ENCODE measurements around the gene ADD1.
"Not testable (repeated sequence)": the region's sequence is repeated elsewhere in the genome, so short reads cannot be mapped to it uniquely, and the experiment has no call there.

The ADD1 gene

GRCh38 chr4:2939383-2940243 is 96.0 kb downstream of the ADD1 start:
- no peak for DNase-seq (ENCODE audit: low read depth, low spot score)
- H3K27ac ChIP-seq: peak overlapping the region; percentile 100

GRCh38 chr4:2940267-2941137 is 96.9 kb downstream of the ADD1 start:
- DNase-seq (ENCODE audit: low read depth, low spot score): no peak
- no peak overlapping the region for H3K27ac ChIP-seq

- H3K27ac ChIP-seq: no peak overlapping the region
- no peak for DNase-seq (ENCODE audit: low read depth, low spot score)
Observed at GRCh38 chr4:2941138-2942036, 97.7 kb downstream of the ADD1 start.

- H3K27ac ChIP-seq: peak overlapping the region; percentile 27
- DNase-seq (ENCODE audit: low read depth, low spot score): no peak
Observed at GRCh38 chr4:2942037-2942531, 98.4 kb downstream of the ADD1 start.

GRCh38 chr4:2942532-2943363 is 99.1 kb downstream of the ADD1 start:
- peak overlapping the region; percentile 27 for H3K27ac ChIP-seq
- no peak for DNase-seq (ENCODE audit: low read depth, low spot score)

DNA sequence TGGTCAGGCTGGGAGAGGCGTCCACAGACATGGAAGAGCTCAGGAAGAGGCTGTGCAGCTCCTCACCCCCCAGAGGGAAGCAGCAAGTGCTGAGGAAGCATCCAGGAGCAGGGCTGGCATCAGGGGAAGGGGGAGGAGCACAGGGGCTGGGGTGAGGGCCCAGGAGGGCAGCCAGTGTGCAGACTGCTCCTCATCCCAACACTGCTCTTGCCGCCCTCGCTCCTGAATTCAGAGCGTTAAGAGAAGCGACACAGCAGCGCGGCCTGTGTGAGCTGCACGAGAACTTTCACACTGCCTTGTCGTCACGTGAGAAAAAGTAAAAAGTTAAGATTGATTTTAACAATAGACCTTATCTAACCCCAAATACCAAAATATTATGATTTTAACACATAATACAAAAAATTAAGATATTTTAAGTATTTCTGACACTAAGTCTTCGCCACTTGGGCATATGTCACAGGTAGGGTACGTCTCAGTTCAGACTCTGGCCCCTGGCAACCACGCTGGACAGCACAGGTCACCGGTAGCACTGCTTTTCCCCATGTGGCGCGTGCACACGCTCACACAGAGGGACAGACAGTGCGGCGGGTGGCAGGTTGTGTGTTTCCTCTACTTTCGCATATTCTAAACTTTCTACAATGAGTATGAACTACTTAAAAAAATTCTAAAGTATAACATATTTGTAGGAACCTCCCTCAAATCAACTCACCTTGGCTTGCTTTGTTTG is 99.9 kb downstream of the ADD1 start:
- DNase-seq (ENCODE audit: low read depth, low spot score): no peak
- peak overlapping the region; percentile 27 for H3K27ac ChIP-seq

DNA sequence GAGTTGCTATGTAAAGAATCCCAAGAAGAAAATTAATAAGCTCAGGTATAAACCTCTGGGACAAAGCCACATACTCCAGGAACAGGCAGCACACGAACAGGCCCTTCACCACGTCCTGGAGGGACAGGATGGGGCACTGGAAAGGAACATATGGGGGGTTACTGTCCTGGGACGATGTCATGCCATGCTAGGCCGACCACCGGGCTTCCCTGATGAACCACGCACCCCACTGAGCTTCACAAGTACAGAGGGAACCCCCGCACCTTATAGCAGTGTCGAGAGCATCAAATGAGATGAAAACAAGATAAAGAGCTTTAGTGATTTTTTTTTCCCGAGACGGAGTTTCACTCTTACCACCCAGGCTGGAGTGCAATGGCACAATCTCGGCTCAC is 100.4 kb downstream of the ADD1 start:
- no peak overlapping the region for H3K27ac ChIP-seq
- DNase-seq (ENCODE audit: low read depth, low spot score): no peak

DNA sequence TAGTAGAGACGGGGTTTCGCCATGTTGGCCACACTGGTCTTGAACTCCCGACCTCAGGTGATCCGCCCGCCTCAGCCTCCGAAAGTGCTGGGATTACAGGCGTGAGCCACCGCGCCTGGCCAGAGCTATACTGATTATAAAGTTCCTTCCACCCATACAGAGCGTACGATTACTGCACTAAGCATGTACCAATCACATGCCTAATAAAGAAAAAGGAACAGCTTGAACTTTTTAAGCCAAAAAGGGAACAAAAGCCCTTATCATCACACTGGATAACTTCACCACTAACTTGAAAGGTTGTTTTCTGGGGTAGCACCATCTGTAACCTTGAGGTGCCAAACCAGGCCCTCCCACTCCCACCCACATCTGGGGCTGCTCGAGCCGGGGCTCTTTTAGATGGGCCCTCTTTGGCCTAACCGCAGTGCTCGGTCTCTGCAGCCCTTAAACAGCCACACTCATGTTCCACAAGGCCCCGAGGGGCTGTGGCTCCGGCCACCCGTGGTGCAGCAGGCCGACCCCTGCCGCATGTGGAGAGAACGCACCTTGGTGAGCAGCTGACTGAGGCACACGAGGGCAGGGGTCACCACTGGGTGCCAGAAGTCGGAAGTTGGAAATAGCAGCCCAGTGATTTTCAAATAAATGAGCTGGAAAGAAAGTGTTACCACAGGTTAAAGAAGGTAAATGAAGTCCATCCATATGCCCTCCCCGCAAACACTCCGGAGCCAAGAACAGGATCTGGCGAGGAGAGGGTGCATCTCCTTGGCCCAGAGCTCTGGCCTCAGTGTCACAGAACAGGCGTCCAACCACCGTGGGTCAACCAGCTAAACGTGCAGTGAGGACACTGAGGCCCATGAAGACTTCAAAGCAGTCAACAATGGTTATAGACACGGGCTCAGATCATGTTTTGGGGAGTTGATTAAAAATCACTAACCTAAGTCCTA is 101.2 kb downstream of the ADD1 start:
- no peak overlapping the region for H3K27ac ChIP-seq
- DNase-seq (ENCODE audit: low read depth, low spot score): no peak

- DNase-seq (ENCODE audit: low read depth, low spot score): not testable (repeated sequence)
Observed at GRCh38 chr4:2945619-2946604, 102.3 kb downstream of the ADD1 start.

DNA sequence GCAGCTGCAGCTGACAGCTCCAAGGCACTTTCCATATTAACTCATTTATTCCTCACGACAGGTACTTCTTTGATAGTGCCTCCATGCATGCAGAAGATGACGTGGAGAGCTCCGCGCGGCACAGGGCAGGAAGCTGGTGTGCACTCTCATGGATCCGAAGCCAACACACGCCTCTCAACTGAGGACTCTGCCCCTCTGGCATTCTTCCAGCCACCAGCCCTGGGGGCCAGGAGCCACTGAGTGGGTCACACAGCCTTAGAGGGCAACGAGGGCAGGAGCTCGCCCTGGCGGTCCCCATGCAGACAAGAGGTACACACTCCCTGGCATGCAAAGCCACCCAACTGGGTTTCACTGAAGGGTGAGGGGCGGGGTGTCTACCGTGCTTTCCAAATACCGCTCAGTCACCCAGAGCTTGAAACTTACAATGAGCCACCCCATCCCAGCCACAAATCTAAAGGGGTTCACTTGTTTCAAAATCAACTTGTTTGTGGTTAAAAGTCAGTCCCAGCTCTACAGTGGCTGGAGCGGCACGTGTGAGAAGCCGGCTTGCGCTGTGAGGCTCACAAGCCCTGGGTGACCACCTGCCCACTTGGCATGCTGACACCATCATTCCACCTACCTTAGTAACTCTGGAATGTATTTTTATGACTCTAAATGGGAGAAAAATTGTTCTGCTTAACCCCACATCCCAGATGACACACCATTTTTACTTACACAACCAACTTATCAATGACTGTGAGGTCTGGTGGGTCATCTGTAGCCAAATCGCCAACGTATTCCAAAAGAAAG is 103.4 kb downstream of the ADD1 start:
- DNase-seq (ENCODE audit: low read depth, low spot score): no peak

More at GRCh38 chr4:2945619-2946604, 102.3 kb downstream of the ADD1 start:
- H3K27ac ChIP-seq: not testable (repeated sequence)

GRCh38 chr4:2947926-2948325 is 104.3 kb downstream of the ADD1 start:
- no peak overlapping the region for H3K27ac ChIP-seq
- DNase-seq (ENCODE audit: low read depth, low spot score): no peak

More for the DNA sequence above, 103.4 kb downstream of the ADD1 start:
- H3K27ac ChIP-seq: no peak overlapping the region

GRCh38 chr4:2948895-2949781 is 105.5 kb downstream of the ADD1 start:
- no peak overlapping the region for H3K27ac ChIP-seq
- no peak for DNase-seq (ENCODE audit: low read depth, low spot score)

GRCh38 chr4:2949782-2950125 is 106.1 kb downstream of the ADD1 start:
- no peak overlapping the region for H3K27ac ChIP-seq
- no peak for DNase-seq (ENCODE audit: low read depth, low spot score)

DNA sequence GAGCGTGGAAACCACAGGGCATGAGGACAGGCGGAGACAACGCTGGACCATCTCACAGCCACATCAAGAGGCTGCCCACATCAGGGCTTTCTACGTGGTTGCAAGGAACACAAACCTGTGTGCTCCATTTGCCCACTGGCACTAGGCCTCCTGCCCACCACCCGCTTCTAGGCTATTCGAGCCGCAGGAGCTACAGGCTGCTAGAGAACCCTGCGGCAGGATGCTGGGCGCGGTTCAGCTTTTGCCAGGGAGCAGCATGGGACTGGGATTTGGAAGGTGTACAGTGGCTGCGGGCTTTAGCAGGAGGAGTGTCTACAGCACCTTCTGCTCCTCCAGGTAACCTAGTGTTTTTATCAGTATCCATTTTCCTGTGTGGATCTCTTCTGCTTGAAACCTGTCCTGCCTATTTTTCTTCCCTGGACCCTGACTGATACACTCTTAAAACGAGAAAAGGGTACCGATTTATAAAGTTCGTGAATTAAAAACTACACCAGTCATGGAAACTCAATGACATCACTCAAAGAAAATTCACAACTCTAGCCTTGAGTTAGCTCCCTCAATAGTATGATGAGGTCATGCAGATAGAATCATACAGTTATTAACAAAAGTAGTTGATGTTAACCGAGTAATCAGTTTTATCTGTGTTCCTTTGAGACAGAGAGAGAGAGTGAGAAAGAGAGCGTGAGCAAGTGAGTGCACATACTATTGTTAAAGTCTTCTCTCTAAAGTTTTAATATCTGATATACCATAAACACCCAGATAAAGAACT is 106.8 kb downstream of the ADD1 start:
- H3K27ac ChIP-seq: no peak overlapping the region
- DNase-seq (ENCODE audit: low read depth, low spot score): no peak

All from epithelial cell of prostate (primary cell).